AG04449 (cell line): Measurements from ENCODE around the gene MTOR.

Experiments used
- CTCF ChIA-PET: fragments of 350-600 bp; formaldehyde crosslinking; extraction: SDS; loops from one replicate; lab custom pipeline; 2021; ENCODE audit warnings: antibody characterized with exemption; lab: Yijun Ruan, JAX
- POLR2A ChIA-PET: fragments of 400-600, 350-600 bp; formaldehyde crosslinking; extraction: SDS; loops from one replicate; lab custom pipeline; 2020; ENCODE audit warnings: antibody characterized with exemption, inconsistent platforms; lab: Yijun Ruan, JAX
- DNase-seq: peaks from one replicate; pipeline ENCODE4 v3.0.0-alpha.2; 2010; ENCODE audit warnings: low read depth, low spot score
- H3K4me3 ChIP-seq: 2 replicates; pipeline ENCODE4 v1.5.1; 2011; ENCODE audit warnings: low read depth, mild to moderate bottlenecking, control low read depth, low read length
- TF ChIP-seq, protein P1 (sequence below): IDR thresholded peaks from one replicate; pipeline ENCODE4 v1.5.1; 2011; ENCODE audit warnings: mild to moderate bottlenecking, moderate library complexity, low read length, control low read depth, inconsistent platforms; ENCODE audit not compliant: insufficient read depth; ENCODE audit errors: missing control alignments

The MTOR gene

DNA sequence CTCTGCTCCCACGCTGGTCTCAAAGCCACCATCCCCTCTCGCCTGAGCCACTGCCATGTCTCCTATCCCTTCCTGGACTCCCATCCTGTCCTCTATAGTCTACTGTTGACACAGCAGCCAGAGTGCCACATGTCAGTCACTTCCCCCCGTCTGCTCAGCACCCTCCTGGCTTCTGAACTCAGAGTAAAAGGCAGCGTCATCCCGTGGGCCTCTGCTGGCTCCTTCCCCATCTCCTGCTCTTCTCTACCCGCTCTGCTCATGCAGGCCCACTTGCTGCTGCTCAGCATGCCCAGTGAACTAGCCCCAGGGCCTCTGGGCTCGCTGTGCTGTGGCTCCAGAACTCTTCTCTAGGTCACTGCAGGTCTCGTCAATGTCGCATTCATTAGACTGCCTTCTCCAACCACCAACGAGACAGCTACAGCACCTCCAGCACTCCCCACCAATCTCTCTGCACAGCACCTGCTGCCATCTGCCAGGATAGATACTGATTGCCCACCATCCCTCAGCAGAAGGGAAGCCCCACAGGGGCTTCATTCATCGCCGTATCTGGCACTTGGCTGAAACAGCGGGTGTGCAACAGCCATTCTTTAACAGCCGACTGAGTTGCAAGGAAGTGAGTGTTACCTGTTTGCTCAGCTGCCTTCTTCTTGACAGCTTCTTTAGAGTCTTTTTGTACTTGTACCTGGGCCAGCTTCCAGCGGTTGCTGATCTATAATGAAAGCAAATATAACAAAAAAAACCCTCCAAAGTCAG, 190.7 kb downstream of the MTOR start:
- ChIA-PET CTCF (interaction anchor here (1.1 to 2.8 kb wide), 2 partner anchors 11 to 34 kb away, joined by 3 to 12 read pairs; no protein-coding TSS in a partner anchor), POLR2A (no interaction called here)
- TF ChIP-seq, protein P1, sequence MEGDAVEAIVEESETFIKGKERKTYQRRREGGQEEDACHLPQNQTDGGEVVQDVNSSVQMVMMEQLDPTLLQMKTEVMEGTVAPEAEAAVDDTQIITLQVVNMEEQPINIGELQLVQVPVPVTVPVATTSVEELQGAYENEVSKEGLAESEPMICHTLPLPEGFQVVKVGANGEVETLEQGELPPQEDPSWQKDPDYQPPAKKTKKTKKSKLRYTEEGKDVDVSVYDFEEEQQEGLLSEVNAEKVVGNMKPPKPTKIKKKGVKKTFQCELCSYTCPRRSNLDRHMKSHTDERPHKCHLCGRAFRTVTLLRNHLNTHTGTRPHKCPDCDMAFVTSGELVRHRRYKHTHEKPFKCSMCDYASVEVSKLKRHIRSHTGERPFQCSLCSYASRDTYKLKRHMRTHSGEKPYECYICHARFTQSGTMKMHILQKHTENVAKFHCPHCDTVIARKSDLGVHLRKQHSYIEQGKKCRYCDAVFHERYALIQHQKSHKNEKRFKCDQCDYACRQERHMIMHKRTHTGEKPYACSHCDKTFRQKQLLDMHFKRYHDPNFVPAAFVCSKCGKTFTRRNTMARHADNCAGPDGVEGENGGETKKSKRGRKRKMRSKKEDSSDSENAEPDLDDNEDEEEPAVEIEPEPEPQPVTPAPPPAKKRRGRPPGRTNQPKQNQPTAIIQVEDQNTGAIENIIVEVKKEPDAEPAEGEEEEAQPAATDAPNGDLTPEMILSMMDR = no peak
- no peak overlapping the region for H3K4me3 ChIP-seq
- DNase-seq = no peak

GRCh38 chr1:11070876-11071275, 191.5 kb downstream of the MTOR start:
- TF ChIP-seq, protein P1 = no peak
- DNase-seq = no peak
- CTCF ChIA-PET = interaction anchor here (1.1 to 2.8 kb wide), 3 partner anchors 10 to 33 kb away, joined by 3 to 12 read pairs (median 4); no protein-coding TSS in a partner anchor
- no peak overlapping the region for H3K4me3 ChIP-seq
- POLR2A ChIA-PET = interaction anchor here (1.9 kb wide), 1 partner anchor 11 kb away, joined by 5 read pairs; the partner anchor contains the start of gene SRM

GRCh38 chr1:11068600-11069473, 193.5 kb downstream of the MTOR start:
- TF ChIP-seq, protein P1 = no peak
- DNase-seq = no peak
- H3K4me3 ChIP-seq = no peak overlapping the region
- POLR2A ChIA-PET = interaction anchor here (1.9 kb wide), 1 partner anchor 9 kb away, joined by 5 read pairs; the partner anchor contains the start of gene SRM
- CTCF ChIA-PET = interaction anchor here (0.9 to 2.8 kb wide), 4 partner anchors 8 to 574 kb away, joined by 3 to 12 read pairs (median 4); no protein-coding TSS in a partner anchor

- no peak for DNase-seq
- ChIA-PET POLR2A (no interaction called here), CTCF (interaction anchor here (1.5 kb wide), 1 partner anchor 10 kb away, joined by 5 read pairs; no protein-coding TSS in a partner anchor)
- no peak overlapping the region for H3K4me3 ChIP-seq
- TF ChIP-seq, protein P1 = no peak
Measured at GRCh38 chr1:11067716-11068599, 194.4 kb downstream of the MTOR start.

DNA sequence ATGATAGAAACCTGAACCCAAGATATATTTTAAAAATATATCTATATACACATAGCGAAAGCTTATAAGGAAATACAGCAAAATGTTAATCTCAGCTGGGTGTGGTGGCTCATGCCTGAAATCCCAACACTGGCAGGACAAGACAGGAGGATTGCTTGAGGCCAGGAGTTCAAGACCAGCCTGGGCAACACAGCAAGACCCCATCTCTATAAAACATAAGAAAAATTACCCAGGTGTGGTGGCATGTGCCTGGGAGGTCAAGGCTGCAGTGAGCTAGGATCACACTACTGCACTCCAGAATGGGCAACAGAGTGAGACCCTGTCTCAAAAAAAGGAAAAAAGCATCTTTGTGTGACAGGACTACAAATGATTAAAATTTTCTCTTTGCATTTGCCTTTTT, 196.6 kb downstream of the MTOR start:
- POLR2A ChIA-PET = no interaction called here
- no peak overlapping the region for H3K4me3 ChIP-seq
- no peak for DNase-seq
- TF ChIP-seq, protein P1 = no peak
- CTCF ChIA-PET = interaction anchor here (2.7 kb wide), 1 partner anchor 28 kb away, joined by 17 read pairs; no protein-coding TSS in a partner anchor
